GM12875 (cell line): ENCODE data around the gene LINGO1.

Source experiments
- H3K4me3 ChIP-seq: one replicate; pipeline ENCODE4 v1.5.1; 2011; ENCODE audit warnings: low read depth, low read length, control low read depth
- CTCF ChIP-seq: IDR thresholded peaks from 2 replicates; pipeline ENCODE4 v1.5.1; 2011; ENCODE audit warnings: low read depth, mild to moderate bottlenecking, control low read depth, inconsistent platforms, low read length, moderate library complexity, borderline replicate concordance; ENCODE audit not compliant: insufficient read depth

LINGO1 gene

GRCh38 chr15:77579498-77580188 lies 53.1 kb downstream of the LINGO1 start:
- TF ChIP-seq CTCF, result no peak
- no peak overlapping the region for H3K4me3 ChIP-seq

GRCh38 chr15:77578641-77579372 lies 53.9 kb downstream of the LINGO1 start:
- no peak overlapping the region for H3K4me3 ChIP-seq
- TF ChIP-seq CTCF, result no peak

GRCh38 chr15:77577366-77577950 lies 55.3 kb downstream of the LINGO1 start:
- TF ChIP-seq CTCF, result no peak
- H3K4me3 ChIP-seq, result no peak overlapping the region

- no peak overlapping the region for H3K4me3 ChIP-seq
- no peak for TF ChIP-seq CTCF
Measured at GRCh38 chr15:77576538-77576937, 56.2 kb downstream of the LINGO1 start.

- H3K4me3 ChIP-seq, result no peak overlapping the region
- no peak for TF ChIP-seq CTCF
Measured at GRCh38 chr15:77575203-77575934, 57.3 kb downstream of the LINGO1 start.

GRCh38 chr15:77574521-77575202 lies 58.0 kb downstream of the LINGO1 start:
- TF ChIP-seq CTCF, result no peak
- H3K4me3 ChIP-seq, result no peak overlapping the region
